ENCODE measurements around the gene LIPA.
A peak's percentile ranks its signal among the peaks of the same experiment; 100 is the strongest.

The LIPA gene

DNA sequence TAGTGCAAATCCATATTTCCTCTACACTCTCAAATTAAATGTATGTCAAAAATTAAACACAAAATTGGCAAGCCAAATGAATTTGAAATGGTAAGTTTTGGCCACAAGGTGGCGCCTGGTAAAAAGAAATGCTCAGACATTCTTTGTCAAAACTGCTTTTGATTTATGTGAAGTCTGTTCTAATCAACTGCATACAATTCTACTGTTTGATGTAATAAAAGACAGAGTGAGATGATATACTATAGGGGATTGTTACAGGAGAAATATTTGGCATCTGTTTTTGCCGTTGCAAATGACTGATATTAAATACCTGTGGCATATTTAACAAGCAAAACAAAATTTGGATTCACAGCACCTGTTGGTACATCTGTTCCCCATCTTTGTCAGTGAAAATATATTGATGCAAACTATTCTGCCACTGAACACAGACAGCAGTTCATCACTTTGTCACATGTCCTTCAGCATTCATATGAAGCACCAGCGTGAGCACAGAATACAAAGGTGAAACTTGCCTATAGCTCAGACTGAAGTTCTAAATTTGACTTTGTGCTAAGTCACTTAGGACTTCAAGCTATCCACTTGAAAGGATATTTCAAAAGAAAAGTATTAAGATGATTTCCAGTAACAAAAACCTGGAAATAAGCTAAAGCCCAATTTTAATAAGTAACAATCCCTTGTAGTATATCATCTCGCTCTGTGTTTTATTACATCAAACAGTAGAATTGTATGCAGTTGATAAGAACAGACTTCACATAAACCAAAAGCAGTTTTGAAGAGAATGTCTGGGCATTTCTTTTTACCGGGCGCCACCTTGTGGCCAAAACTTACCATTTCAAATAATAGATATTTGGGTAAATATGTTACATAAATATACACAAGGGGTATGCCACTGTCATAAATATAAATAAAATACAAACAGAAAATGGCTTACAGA is 34.3 kb downstream of the LIPA start:
- Histone ChIP-seq H3K9me3 (ENCODE audit: control insufficient read depth, low read depth, low read length) (no peaks in the 10 kb centered on the region), H3K4me3 (ENCODE audit: low read length) (no peak overlapping the region), H3K27ac (ENCODE audit: low read length) (no peak overlapping the region), H3K9ac (ENCODE audit: low read length) (no peak overlapping the region), H3K27me3 (ENCODE audit: control insufficient read depth, insufficient read depth, low read length) (no peaks in the 10 kb centered on the region), H3K36me3 (ENCODE audit: control insufficient read depth, low read depth, low read length) (no peaks in the 10 kb centered on the region), H3K4me1 (ENCODE audit: control insufficient read depth, low read depth, low read length) (peaks cover 17% of the 10 kb centered on the region)

DNA sequence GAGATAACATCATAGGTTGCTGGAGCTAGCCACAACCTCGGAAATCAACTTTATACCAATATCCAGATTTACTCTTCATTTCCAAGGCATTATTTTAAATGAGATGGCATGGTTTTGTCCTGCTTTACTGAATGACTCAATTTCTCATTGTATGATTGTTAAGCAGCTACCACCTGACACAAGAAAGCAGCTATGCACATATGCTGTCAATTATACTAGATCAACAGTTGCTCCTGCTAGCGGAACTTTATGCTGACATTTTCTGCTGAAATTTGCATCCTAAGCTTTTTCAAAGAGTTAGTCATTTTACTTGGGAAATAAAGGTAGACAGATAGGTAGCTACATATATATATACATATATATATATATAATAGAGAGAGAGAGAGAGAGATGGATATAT is 35.5 kb downstream of the LIPA start:
- peaks cover 12% of the 10 kb centered on the region for H3K4me1 ChIP-seq (ENCODE audit: control insufficient read depth, low read depth, low read length)
- H3K4me3 ChIP-seq (ENCODE audit: low read length): no peak overlapping the region
- no peak overlapping the region for H3K27ac ChIP-seq (ENCODE audit: low read length)
- H3K36me3 ChIP-seq (ENCODE audit: control insufficient read depth, low read depth, low read length): no peaks in the 10 kb centered on the region
- H3K9me3 ChIP-seq (ENCODE audit: control insufficient read depth, low read depth, low read length): no peaks in the 10 kb centered on the region
- no peak overlapping the region for H3K9ac ChIP-seq (ENCODE audit: low read length)
- no peaks in the 10 kb centered on the region for H3K27me3 ChIP-seq (ENCODE audit: control insufficient read depth, insufficient read depth, low read length)

DNA sequence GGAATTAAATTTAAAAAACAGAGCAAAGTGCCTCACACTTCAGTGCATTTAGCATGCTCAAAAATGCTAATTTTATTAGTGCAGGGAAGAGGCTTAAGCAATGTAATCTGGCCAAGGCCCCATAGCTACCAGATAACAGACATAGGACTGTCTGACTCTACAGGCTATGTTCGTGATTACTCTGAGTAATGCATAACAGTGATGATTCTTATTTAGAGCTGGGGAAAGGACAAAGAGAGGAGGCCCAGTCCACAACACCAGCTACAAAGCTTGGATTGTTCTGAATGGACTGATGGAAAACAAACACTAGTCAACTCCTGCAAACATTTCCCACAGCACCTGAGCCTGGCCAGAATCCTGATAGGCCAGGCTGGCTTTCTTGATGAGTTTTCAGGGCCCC is 36.1 kb downstream of the LIPA start:
- no peak overlapping the region for H3K4me3 ChIP-seq (ENCODE audit: low read length)
- no peak overlapping the region for H3K9ac ChIP-seq (ENCODE audit: low read length)
- H3K9me3 ChIP-seq (ENCODE audit: control insufficient read depth, low read depth, low read length): no peaks in the 10 kb centered on the region
- no peak overlapping the region for H3K27ac ChIP-seq (ENCODE audit: low read length)
- peaks cover 2% of the 10 kb centered on the region for H3K27me3 ChIP-seq (ENCODE audit: control insufficient read depth, insufficient read depth, low read length)
- peaks cover 9% of the 10 kb centered on the region for H3K4me1 ChIP-seq (ENCODE audit: control insufficient read depth, low read depth, low read length)
- H3K36me3 ChIP-seq (ENCODE audit: control insufficient read depth, low read depth, low read length): no peaks in the 10 kb centered on the region

DNA sequence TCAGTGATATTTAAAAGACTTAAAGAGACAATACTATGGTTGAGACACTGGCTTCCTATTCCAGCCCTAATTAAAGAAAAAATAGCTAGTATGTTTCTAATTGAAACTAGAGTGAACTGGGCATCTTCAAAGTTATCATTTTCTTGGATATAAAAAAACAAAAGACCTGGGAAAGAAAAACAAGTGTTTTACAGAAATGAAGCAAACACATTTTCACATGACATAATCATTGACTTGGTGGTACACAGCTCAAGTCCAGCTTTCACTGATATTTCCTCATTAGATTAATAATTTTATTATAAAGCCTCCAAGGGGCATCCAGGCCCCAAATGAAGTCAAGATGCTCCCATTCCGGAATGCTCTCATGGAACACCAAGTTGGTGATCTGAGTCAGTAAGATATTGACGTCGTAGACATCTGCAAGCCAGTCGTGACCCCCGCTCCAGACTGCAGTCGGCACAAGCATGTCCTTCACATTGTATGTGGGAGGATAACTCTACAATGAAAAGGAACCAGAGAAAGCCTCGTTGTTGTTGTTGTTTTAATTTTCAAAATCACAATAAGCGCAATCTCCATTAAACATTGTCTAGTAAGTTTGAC is 36.9 kb downstream of the LIPA start:
- Histone ChIP-seq H3K4me3 (ENCODE audit: low read length) (no peak overlapping the region), H3K27me3 (ENCODE audit: control insufficient read depth, insufficient read depth, low read length) (peaks cover 10% of the 10 kb centered on the region), H3K9ac (ENCODE audit: low read length) (no peak overlapping the region), H3K36me3 (ENCODE audit: control insufficient read depth, low read depth, low read length) (no peaks in the 10 kb centered on the region), H3K4me1 (ENCODE audit: control insufficient read depth, low read depth, low read length) (peaks cover 6% of the 10 kb centered on the region), H3K9me3 (ENCODE audit: control insufficient read depth, low read depth, low read length) (no peaks in the 10 kb centered on the region), H3K27ac (ENCODE audit: low read length) (no peak overlapping the region)

DNA sequence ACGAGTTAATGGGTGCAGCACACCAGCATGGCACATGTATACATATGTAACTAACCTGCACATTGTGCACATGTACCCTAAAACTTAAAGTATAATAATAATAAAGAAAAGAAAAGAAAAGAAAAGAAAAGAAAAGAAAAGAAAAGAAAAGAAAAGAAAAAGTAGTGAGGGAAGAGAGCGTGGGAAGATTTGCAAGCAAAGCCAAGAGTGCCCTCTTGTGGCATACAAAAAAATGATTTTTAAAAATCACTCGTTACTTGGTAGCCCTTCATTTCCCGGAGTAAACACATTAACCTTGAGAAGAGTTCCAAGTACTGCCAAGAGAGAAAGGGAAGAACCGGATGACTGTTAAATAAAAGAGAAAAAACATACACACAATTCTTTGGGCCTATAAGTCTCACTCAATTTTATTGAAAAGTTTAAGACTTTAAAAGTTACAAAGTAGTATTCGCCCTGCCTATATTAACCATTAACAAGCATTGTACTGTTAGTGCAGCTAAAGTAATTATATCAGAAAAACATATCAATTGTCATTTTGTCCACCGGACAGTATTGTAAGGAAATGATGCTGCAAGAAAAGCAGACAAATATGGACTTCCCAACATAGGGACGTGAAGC is 38.3 kb downstream of the LIPA start:
- peaks cover 24% of the 10 kb centered on the region for H3K27me3 ChIP-seq (ENCODE audit: control insufficient read depth, insufficient read depth, low read length)
- no peak overlapping the region for H3K9ac ChIP-seq (ENCODE audit: low read length)
- no peak overlapping the region for H3K4me3 ChIP-seq (ENCODE audit: low read length)
- no peaks in the 10 kb centered on the region for H3K36me3 ChIP-seq (ENCODE audit: control insufficient read depth, low read depth, low read length)
- no peaks in the 10 kb centered on the region for H3K9me3 ChIP-seq (ENCODE audit: control insufficient read depth, low read depth, low read length)
- H3K4me1 ChIP-seq (ENCODE audit: control insufficient read depth, low read depth, low read length): peaks cover 10% of the 10 kb centered on the region
- no peak overlapping the region for H3K27ac ChIP-seq (ENCODE audit: low read length)

DNA sequence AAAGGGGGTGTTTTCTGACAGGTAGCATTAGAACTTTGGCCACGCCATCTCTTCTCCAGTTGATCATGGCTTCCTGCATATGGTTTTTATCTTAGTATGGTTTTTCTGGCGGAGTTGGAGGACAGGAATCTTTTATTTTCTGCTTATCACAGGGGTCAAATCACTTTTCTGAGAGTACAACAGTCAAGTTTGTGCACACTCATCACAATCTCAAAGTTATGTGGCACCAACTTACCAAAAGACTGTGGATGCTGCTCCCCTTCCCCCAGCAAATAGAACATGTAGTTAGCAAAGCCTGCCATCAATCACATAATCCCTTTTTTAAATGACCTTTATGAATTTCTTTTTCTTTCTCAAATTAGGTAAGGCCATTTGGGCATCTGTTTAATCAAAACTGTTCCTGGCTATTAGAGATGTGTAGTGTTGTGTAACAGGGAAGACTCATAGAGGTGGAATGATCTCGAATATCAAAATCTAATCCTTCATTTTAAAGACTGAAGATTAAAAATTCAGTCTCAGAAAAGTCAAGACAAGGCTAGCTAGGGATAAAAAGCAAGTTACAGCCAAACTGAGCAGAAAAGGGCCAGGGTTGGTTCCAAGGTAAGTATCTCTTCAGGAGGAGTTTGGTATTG is 40.7 kb downstream of the LIPA start:
- no peaks in the 10 kb centered on the region for H3K9me3 ChIP-seq (ENCODE audit: control insufficient read depth, low read depth, low read length)
- no peak overlapping the region for H3K27ac ChIP-seq (ENCODE audit: low read length)
- H3K27me3 ChIP-seq (ENCODE audit: control insufficient read depth, insufficient read depth, low read length): peaks cover 48% of the 10 kb centered on the region
- peaks cover 17% of the 10 kb centered on the region for H3K4me1 ChIP-seq (ENCODE audit: control insufficient read depth, low read depth, low read length)
- no peaks in the 10 kb centered on the region for H3K36me3 ChIP-seq (ENCODE audit: control insufficient read depth, low read depth, low read length)
- no peak overlapping the region for H3K9ac ChIP-seq (ENCODE audit: low read length)
- H3K4me3 ChIP-seq (ENCODE audit: low read length): no peak overlapping the region

DNA sequence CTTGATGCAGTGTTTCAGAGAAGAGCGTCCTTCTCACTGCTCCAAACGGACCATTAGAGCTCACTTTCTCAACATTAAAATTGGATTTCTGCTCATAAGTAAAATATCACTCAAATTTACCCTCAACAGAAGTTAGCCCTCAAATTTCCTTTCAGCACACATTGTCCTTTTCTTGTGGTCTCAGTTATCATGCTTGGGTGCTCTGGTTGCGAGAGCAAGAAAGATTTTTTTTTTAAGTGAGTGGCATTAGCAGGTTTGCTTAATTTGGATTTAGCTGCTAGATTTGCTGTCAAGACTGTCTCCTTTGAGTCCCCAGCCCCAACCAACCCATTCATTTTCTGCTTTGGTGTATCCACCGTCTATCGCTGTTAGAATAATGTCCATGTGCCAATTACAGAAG is 41.9 kb downstream of the LIPA start:
- Histone ChIP-seq H3K27me3 (ENCODE audit: control insufficient read depth, insufficient read depth, low read length) (peaks cover 60% of the 10 kb centered on the region), H3K4me3 (ENCODE audit: low read length) (no peak overlapping the region)

DNA sequence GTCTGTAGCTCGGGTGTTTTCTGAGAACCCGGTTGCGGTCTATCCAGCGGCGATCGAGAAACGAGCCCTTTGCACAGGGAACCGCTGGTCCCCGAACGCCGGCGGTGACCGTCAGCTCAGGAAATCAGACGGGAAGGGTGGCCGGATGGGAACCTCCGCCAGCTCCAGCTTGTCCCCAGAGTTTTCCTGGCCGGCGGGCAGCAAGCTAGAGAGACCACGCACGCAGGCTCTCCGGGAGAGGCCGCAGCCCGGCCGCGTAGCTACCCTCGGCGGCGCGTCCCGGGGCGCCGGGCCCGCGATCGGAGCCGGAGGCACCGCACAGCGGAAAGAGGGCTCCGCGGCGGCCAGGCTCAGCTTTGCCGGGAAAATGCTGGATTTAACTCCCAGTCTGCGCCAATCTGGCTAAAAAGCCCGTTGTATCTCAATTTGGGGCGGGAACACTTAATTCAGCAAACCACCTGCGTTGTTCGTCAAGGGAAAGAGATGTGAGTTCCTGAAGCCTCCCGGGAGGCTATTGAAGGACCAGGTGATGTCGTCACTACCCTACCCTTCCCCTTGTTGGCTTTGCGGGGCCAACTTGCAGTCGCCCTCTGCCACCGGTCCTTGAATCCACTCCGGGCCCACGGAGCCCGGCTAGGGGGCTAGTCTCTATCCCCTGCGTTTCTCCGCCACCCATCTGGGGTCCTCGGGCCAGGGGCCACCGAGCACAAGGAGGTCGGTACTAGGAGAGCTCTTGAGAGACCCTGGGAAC is 43.6 kb downstream of the LIPA start:
- H3K36me3 ChIP-seq (ENCODE audit: control insufficient read depth, low read depth, low read length): no peaks in the 10 kb centered on the region
- H3K9me3 ChIP-seq (ENCODE audit: control insufficient read depth, low read depth, low read length): no peaks in the 10 kb centered on the region
- peaks cover 74% of the 10 kb centered on the region for H3K27me3 ChIP-seq (ENCODE audit: control insufficient read depth, insufficient read depth, low read length)
- peaks cover 18% of the 10 kb centered on the region for H3K4me1 ChIP-seq (ENCODE audit: control insufficient read depth, low read depth, low read length)
- no peak overlapping the region for H3K27ac ChIP-seq (ENCODE audit: low read length)
- H3K4me3 ChIP-seq (ENCODE audit: low read length): peak overlapping the region; percentile 69
- peak overlapping the region; percentile 1 for H3K9ac ChIP-seq (ENCODE audit: low read length)

More for the DNA sequence above, 41.9 kb downstream of the LIPA start:
- H3K27ac ChIP-seq (ENCODE audit: low read length): no peak overlapping the region
- H3K4me1 ChIP-seq (ENCODE audit: control insufficient read depth, low read depth, low read length): peaks cover 18% of the 10 kb centered on the region
- no peak overlapping the region for H3K9ac ChIP-seq (ENCODE audit: low read length)
- no peaks in the 10 kb centered on the region for H3K9me3 ChIP-seq (ENCODE audit: control insufficient read depth, low read depth, low read length)
- H3K36me3 ChIP-seq (ENCODE audit: control insufficient read depth, low read depth, low read length): no peaks in the 10 kb centered on the region

DNA sequence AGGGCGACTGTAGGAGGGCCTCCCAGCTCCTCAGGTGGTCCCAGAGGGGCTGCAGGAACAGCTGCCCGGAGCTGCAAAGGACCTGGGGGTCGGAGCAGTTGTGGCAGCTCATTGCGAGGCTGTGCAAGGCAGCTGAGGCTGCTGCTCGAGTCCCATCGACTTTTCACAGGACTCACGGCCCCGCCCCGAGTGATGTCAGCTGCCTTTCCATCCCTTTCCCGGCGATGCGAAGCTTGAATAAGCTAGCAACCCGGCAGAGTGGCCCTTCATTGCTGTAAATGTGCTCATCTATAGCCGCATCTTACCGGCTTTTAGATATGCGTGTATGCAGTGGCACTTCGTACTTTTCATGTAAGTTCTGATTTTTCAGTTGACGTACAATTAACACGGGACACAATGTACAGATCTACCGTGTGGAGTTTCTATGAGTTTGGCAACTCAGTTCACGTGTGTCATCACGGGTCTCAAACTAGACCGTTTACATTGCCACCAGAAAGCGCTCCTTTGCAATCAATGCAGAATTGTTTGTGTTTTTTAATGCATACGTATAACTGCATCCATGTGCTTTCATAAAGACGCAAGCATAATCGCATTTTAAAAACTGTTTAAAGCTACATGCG is 44.3 kb downstream of the LIPA start, which contains the start of gene CH25H:
Gene CH25H, minus strand, starts transcription at position 137 of the 620 bp plus-strand sequence. Its CDS starts 25 bp downstream, at position 112.
- Histone ChIP-seq H3K4me1 (ENCODE audit: control insufficient read depth, low read depth, low read length) (peaks cover 18% of the 10 kb centered on the region), H3K36me3 (ENCODE audit: control insufficient read depth, low read depth, low read length) (no peaks in the 10 kb centered on the region), H3K27ac (ENCODE audit: low read length) (no peak within 1 kb of the TSS), H3K27me3 (ENCODE audit: control insufficient read depth, insufficient read depth, low read length) (peaks cover 74% of the 10 kb centered on the region), H3K9ac (ENCODE audit: low read length) (peak within 1 kb of the TSS; percentile 1), H3K4me3 (ENCODE audit: low read length) (peak within 1 kb of the TSS; percentile 69), H3K9me3 (ENCODE audit: control insufficient read depth, low read depth, low read length) (no peaks in the 10 kb centered on the region)

DNA sequence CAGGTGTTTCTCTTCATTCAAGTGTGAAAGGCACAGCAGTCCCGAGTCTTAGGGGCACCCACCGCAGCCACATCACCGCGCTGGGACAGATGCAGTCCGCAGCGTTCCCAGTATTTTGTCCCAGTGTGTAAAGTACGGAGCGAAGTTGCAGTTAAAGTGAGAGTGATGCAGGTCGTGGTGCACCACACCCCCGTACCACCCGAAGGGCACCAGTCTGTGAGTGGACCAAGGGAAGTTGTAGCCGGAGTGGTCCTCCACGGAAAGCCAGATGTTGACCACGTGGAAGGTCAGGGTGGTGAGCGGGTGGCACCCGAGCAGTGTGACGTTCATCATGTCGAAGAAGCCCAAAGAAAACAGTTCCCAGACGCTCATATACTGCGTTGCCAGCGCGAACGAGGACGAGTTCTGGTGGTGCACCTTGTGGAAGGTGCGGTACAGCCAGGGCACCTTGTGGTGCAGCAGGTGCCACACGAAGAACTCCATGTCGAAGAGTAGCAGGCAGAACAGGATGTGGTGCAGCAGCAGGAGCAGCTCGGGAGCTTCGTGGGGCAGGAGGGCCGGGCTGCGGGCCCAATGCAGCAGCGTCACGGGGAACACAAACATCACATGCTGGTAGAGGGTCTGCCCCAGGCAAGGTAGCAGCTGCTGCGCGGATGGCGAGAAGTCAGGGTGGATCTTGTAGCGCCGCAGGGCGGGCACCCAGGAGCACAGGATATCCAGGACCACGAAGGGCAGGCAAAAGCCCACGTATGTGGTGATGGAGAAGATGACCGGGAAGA is 45.0 kb downstream of the LIPA start:
- H3K27ac ChIP-seq (ENCODE audit: low read length): no peak overlapping the region
- no peak overlapping the region for H3K9ac ChIP-seq (ENCODE audit: low read length)
- peaks cover 18% of the 10 kb centered on the region for H3K4me1 ChIP-seq (ENCODE audit: control insufficient read depth, low read depth, low read length)
- peak overlapping the region; percentile 69 for H3K4me3 ChIP-seq (ENCODE audit: low read length)
- no peaks in the 10 kb centered on the region for H3K36me3 ChIP-seq (ENCODE audit: control insufficient read depth, low read depth, low read length)
- H3K27me3 ChIP-seq (ENCODE audit: control insufficient read depth, insufficient read depth, low read length): peaks cover 74% of the 10 kb centered on the region
- no peaks in the 10 kb centered on the region for H3K9me3 ChIP-seq (ENCODE audit: control insufficient read depth, low read depth, low read length)

All from iPS-18a (cell line).